OCI-M1 (cell line): ENCODE data around the gene DMGDH.

ENCODE experiments used
- DNase-seq: peaks from one replicate; lab custom pipeline; 2025; lab: John Stamatoyannopoulos, UW

The DMGDH gene

GRCh38 chr5:79062436-79062835 is 7.0 kb downstream of the DMGDH start:
- no peak for DNase-seq

- no peak for DNase-seq
These were observed 9.8 kb downstream of the DMGDH start for GRCh38 chr5:79059674-79060073.

- DNase-seq = no peak
These were observed 12.6 kb downstream of the DMGDH start for GRCh38 chr5:79056847-79057246.

GRCh38 chr5:79055017-79055416 is 14.5 kb downstream of the DMGDH start:
- DNase-seq = no peak

- no peak for DNase-seq
These were observed 16.2 kb downstream of the DMGDH start for GRCh38 chr5:79053321-79053720.

- DNase-seq = no peak
These were observed 19.0 kb downstream of the DMGDH start for GRCh38 chr5:79050498-79050897.

- no peak for DNase-seq
These were observed 21.0 kb downstream of the DMGDH start for GRCh38 chr5:79048437-79048836.

GRCh38 chr5:79047199-79047598 is 22.3 kb downstream of the DMGDH start:
- DNase-seq = no peak

- no peak for DNase-seq
These were observed 27.3 kb downstream of the DMGDH start for GRCh38 chr5:79042188-79042587.

GRCh38 chr5:79036769-79037168 is 32.7 kb downstream of the DMGDH start:
- DNase-seq = no peak

GRCh38 chr5:79035237-79035636 is 34.2 kb downstream of the DMGDH start:
- no peak for DNase-seq

GRCh38 chr5:79032782-79033181 is 36.7 kb downstream of the DMGDH start:
- no peak for DNase-seq

GRCh38 chr5:79032031-79032695 is 37.3 kb downstream of the DMGDH start:
- DNase-seq = no peak

GRCh38 chr5:79031485-79031867 is 38.0 kb downstream of the DMGDH start:
- DNase-seq = no peak

GRCh38 chr5:79030663-79031484 is 38.6 kb downstream of the DMGDH start:
- no peak for DNase-seq

GRCh38 chr5:79025054-79025472 is 44.4 kb downstream of the DMGDH start:
- DNase-seq = peak; percentile 77

GRCh38 chr5:79023947-79024346 is 45.5 kb downstream of the DMGDH start:
- no peak for DNase-seq

GRCh38 chr5:79023348-79023747 is 46.1 kb downstream of the DMGDH start:
- no peak for DNase-seq

- no peak for DNase-seq
These were observed 46.7 kb downstream of the DMGDH start for GRCh38 chr5:79022771-79023170.

- peak; percentile 40 for DNase-seq
These were observed 47.7 kb downstream of the DMGDH start for GRCh38 chr5:79021753-79022152.

- DNase-seq = peak; percentile 85
These were observed 48.5 kb downstream of the DMGDH start for GRCh38 chr5:79020861-79021561.

GRCh38 chr5:79014631-79015030 is 54.8 kb downstream of the DMGDH start:
- DNase-seq = no peak

- no peak for DNase-seq
These were observed 57.6 kb downstream of the DMGDH start for GRCh38 chr5:79011869-79012268.
